Left lung (tissue), 10 donors: ENCODE measurements around the gene CHD5. TPM values are rescaled to one million over a fixed set of nuclear protein-coding genes. Genes with fewer than 3 reads are reported as not detected.

ENCODE experiments used
- ATAC-seq: fragments of 200-7000 bp; cut with Tn5 transposase; one replicate; pipeline ENCODE4 v1.9.1; 2020; ENCODE audit warnings: moderate library complexity
- DNase-seq, 4 donors: peaks; one replicate each; pipeline ENCODE4 v3.0.0-alpha.2; 2013 to 2020
- H3K27ac ChIP-seq, 2 donors: fragments of 200-600 bp; sonication (generic) in 1 of 2; one replicate each; pipeline versions ENCODE4 v1.5.0 to v1.8.0; 2020 to 2021
- H3K27me3 ChIP-seq, 2 donors: fragments of 200-600 bp; sonication (generic) in 1 of 2; one replicate each; pipeline versions ENCODE4 v1.5.0 to v1.8.0; 2020 to 2021
- H3K36me3 ChIP-seq, 2 donors: fragments of 200-600 bp; sonication (generic) in 1 of 2; one replicate each; pipeline versions ENCODE4 v1.5.0 to v1.8.0; 2020 to 2021
- H3K4me1 ChIP-seq, 2 donors: fragments of 200-600 bp; one replicate each; pipeline ENCODE4 v1.8.0; 2021
- H3K4me3 ChIP-seq, 2 donors: fragments of 200-600 bp; sonication (generic) in 1 of 2; one replicate each; pipeline versions ENCODE4 v1.5.0 to v1.8.0; 2020 to 2021; ENCODE audit warnings: mild to moderate bottlenecking in 1 of 2
- H3K9me3 ChIP-seq, 2 donors: fragments of 200-600 bp; sonication (generic) in 1 of 2; one replicate each; pipeline versions ENCODE4 v1.5.0 to v1.8.0; 2020 to 2021
- intact Hi-C, 2 donors: fragments of 100-400 bp; cut with DNase I; formaldehyde crosslinking; loops; one replicate each; pipeline versions ENCODE4 v1.11.2 to v1.14.2; 2022
- polyA plus RNA-seq, 6 donors: library from polyadenylated mRNA; unstranded; fragments of 120-200 nt; gene quantifications; one replicate each; pipeline ENCODE4 v1.2.1, GENCODE V29; 2013; ENCODE audit not compliant: insufficient read length in 6 of 6
- total RNA-seq, 2 donors: library from RNA; stranded (reverse); fragmentation: NEBNext Ultra II Directional; extraction: Animal tissue kit (Norgen Biotek cat#: 25700); gene quantifications; one replicate each; pipeline ENCODE4 v1.2.1, GENCODE V29; 2021
- TF ChIP-seq, protein P1 (sequence below), 2 donors: fragments of 200-600 bp; sonication (generic) in 1 of 2; IDR thresholded peaks; one replicate each; pipeline versions ENCODE4 v1.5.0 to v1.8.0; 2021; ENCODE audit warnings: antibody characterized with exemption in 2 of 2
- donor health status: DM: no; HTN: yes; CAD: no.
- donor health status: DM: no; HTN: no; CAD: no.

Gene CHD5
- total and polyA plus RNA-seq, 8 donors, result 0.03 to 0.36 (median 0.13) TPM

DNA sequence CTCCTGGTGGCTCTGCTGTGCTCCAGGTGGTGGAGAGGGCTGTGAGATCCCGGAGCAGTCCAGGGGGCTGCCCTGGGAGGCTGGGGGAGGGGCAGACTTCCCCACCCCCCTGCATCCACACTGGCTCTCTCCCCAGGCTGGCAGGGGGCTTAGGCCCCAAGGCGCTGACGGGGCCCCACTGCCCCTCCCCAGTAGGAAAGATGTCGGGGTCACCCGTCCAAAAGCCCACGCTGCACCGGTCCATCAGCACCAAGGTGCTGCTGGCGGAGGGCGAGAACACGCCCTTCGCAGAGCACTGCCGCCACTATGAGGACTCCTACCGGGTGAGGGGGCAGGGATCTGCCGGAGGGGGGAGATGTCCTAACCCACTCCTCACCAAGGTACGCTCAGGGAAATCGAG lies 31.6 kb upstream of the CHD5 start:
- Histone ChIP-seq H3K9me3 (no peaks in the 10 kb centered on the region), H3K4me1 (peaks cover 13 to 17% of the 10 kb centered on the region in 2 donors), H3K27me3 (peaks cover 0 to 37% of the 10 kb centered on the region in 2 donors), H3K27ac (no peak overlapping the region), H3K36me3 (no peaks in the 10 kb centered on the region), H3K4me3 (no peak overlapping the region)
- no peak for ATAC-seq
- TF ChIP-seq, protein P1, sequence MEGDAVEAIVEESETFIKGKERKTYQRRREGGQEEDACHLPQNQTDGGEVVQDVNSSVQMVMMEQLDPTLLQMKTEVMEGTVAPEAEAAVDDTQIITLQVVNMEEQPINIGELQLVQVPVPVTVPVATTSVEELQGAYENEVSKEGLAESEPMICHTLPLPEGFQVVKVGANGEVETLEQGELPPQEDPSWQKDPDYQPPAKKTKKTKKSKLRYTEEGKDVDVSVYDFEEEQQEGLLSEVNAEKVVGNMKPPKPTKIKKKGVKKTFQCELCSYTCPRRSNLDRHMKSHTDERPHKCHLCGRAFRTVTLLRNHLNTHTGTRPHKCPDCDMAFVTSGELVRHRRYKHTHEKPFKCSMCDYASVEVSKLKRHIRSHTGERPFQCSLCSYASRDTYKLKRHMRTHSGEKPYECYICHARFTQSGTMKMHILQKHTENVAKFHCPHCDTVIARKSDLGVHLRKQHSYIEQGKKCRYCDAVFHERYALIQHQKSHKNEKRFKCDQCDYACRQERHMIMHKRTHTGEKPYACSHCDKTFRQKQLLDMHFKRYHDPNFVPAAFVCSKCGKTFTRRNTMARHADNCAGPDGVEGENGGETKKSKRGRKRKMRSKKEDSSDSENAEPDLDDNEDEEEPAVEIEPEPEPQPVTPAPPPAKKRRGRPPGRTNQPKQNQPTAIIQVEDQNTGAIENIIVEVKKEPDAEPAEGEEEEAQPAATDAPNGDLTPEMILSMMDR (IDR thresholded peaks at IDR 0.05), result no peak
- DNase-seq, result no peak
- intact Hi-C loops, result no loop called here

DNA sequence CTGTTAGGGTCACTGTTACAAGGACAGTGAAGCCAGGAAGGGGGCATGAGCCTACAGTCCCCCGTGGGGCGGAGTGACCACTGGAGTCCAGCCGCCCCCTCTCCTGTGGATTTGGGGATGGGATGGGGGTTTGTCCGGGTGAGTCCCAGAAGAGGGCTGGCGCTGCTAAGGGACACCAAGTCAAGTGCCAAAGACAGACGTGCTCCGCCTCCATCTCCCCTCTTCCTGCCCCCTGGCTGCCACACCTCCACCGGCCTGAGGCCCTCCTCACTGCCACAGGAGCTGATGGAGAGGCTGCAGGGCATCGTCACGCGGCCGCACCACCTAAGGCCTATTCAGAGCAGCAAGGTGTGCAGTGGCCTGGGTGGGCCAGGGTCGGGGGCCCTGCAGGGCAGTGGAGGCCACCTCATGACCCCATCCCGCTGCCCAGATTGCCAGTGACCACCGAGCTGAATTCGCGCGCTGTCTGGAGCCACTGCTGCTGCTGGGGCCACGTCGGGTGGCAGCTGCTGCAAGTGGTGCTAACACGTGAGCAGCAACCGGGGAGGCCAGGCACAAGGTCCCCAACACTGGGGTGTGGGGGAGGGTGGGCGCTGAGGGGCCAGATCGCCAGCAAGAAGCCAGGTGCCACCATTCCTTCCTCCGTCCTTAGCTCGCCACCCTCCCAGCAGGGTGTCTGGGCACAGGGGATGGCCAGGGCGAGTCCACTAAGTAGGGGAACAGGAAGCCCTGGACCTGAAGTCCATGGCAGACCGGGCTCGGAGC lies 30.7 kb upstream of the CHD5 start:
- ATAC-seq (no peak), DNase-seq (no peak)
- intact Hi-C loops, result no loop called here
- Histone ChIP-seq H3K4me3 (no peak overlapping the region), H3K36me3 (no peaks in the 10 kb centered on the region), H3K4me1 (peaks cover 22 to 27% of the 10 kb centered on the region in 2 donors), H3K27ac (no peak overlapping the region), H3K27me3 (peaks cover 7 to 46% of the 10 kb centered on the region in 2 donors), H3K9me3 (no peaks in the 10 kb centered on the region)
- TF ChIP-seq, protein P1 (IDR thresholded peaks at IDR 0.05), result no peak

DNA sequence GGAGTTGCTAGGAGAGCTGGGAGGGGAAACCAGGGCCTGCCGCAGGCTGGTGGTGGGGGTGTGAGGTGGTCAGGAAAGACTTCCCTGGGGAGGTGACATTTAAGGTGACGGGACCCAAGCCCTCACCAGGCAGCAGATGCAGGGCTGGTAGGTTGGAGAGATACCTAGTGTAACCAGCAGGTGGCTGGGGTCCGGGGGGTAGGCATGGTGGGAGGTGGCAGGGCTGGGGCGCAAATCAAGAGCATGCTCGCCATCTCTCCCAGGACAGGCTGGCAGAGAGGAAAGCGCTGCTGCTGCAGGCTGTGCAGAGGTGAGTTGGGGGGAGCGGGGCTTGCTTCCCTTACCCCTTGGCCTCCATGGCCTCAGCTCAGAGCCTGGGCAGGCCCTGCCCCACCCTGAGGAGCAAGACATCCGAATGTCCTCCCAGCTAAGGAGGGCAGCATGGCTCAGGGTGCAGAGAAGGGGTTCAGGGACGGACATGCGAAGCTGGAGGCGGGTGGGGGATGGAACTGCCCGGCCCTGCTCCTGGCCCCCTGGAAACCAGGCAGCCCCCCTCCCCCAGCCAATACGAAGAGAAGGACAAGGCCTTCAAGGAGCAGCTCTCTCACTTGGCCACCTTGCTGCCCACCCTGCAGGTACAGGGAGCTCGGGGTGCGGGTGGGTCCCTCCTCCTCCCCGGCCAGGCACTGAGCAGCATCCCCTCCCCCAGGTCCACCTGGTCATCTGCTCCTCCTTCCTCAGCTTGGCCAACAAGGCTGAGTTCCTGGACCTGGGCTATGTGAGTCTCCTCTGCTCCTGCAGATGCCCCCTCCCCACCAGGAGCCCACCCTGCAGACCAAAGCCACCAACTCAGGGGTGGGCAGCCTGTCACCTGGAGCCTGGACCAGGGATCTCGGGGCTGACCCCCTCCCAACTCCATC lies 29.8 kb upstream of the CHD5 start:
- no peak for DNase-seq
- TF ChIP-seq, protein P1 (IDR thresholded peaks at IDR 0.05), result no peak
- intact Hi-C loops, result no loop called here
- H3K27me3 ChIP-seq, result peaks cover 12 to 55% of the 10 kb centered on the region in 2 donors
- no peak for ATAC-seq
- no peaks in the 10 kb centered on the region for H3K9me3 ChIP-seq
- peaks cover 27 to 35% of the 10 kb centered on the region in 2 donors for H3K4me1 ChIP-seq
- no peaks in the 10 kb centered on the region for H3K36me3 ChIP-seq
- no peak overlapping the region for H3K4me3 ChIP-seq
- H3K27ac ChIP-seq, result no peak overlapping the region

DNA sequence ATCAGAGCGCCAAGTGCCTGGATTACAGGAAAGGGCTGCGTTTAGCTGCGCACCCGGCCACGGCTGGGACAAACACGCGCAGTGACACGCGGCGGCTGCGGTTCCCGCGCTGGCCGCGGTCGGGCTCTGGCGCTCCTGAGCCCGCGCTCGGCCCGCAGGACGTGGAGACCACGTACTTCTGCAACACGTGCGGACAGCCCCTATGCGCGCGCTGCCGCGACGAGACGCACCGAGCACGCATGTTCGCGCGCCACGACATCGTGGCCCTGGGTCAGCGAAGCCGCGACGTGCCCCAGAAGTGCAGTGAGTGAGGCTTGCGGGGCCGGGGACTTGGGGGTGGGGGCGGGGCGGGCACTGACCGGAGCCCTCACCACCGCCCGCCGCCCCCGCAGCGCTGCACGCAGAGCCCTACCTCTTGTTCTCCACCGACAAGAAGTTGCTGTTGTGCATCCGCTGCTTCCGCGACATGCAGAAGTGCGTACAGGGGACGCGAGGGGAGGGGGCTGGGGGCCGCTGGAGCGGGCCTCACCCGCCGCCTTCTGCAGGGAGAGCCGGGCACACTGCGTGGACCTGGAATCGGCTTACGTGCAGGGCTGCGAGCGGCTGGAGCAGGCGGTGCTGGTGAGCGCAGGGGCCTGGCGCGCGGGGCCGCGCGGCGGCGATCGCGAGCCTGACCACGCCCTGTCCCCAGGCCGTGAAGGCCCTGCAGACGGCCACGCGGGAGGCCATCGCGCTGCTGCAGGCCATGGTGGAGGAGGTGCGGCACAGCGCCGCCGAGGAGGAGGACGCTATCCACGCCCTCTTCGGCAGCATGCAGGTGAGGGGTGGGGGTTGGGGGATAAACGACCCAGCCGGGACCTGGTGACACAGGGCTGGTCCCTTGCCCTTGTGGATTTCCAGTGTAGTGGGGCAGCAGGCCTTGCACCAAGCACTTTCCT lies 28.9 kb upstream of the CHD5 start:
- peak; percentile 52 for ATAC-seq
- intact Hi-C loops, result no loop called here
- peaks cover 12 to 58% of the 10 kb centered on the region in 2 donors for H3K27me3 ChIP-seq
- peak overlapping the region; percentile 38 to 39 for H3K4me3 ChIP-seq
- H3K4me1 ChIP-seq, result peaks cover 27 to 41% of the 10 kb centered on the region in 2 donors
- peak in 1 of 4 donors; percentile 83 for DNase-seq
- no peaks in the 10 kb centered on the region for H3K36me3 ChIP-seq
- TF ChIP-seq, protein P1 (IDR thresholded peaks at IDR 0.05), result peak; percentile 26 to 31
- H3K27ac ChIP-seq, result no peak overlapping the region
- H3K9me3 ChIP-seq, result no peaks in the 10 kb centered on the region
